Activated naive CD4-positive, alpha-beta T cell treated with anti-CD3 and anti-CD28 coated beads, Interleukin-2, amount 50 U/mL, for 72 hours (primary cell): ENCODE data around the gene ITIH4. TPM values are rescaled to one million over a fixed set of nuclear protein-coding genes. Genes with fewer than 3 reads are reported as not detected.

Experiments
- ATAC-seq, 2 donors: fragments of 150-1000 bp; cut with Tn5 transposase; 2 replicates each; pipeline ENCODE4 v1.10.0; 2021; ENCODE audit warnings: mild to moderate bottlenecking in 2 of 2, moderate library complexity in 2 of 2
- DNase-seq, 2 donors: peaks; one replicate each; pipeline ENCODE4 v3.0.0; 2021 to 2022; ENCODE audit warnings: low spot score in 2 of 2
- H3K27ac Mint-ChIP-seq, 2 donors: one replicate each; pipeline ENCODE4 v1.8.0; 2022; ENCODE audit warnings: mild to moderate bottlenecking in 2 of 2, mixed read lengths in 2 of 2
- H3K36me3 Mint-ChIP-seq, 2 donors: one replicate each; pipeline ENCODE4 v1.8.0; 2022; ENCODE audit warnings: mixed read lengths in 2 of 2
- H3K9me3 Mint-ChIP-seq, 2 donors: one replicate each; pipeline ENCODE4 v1.8.0; 2022; ENCODE audit warnings: mixed read lengths in 2 of 2
- total RNA-seq, 2 donors: library from RNA; stranded (reverse); gene quantifications; one replicate each; pipeline ENCODE4 v1.2.3, GENCODE V29; 2022

The ITIH4 gene
- total RNA-seq, 2 donors from 2014 or later, result 1.5 to 16.5 TPM

DNA sequence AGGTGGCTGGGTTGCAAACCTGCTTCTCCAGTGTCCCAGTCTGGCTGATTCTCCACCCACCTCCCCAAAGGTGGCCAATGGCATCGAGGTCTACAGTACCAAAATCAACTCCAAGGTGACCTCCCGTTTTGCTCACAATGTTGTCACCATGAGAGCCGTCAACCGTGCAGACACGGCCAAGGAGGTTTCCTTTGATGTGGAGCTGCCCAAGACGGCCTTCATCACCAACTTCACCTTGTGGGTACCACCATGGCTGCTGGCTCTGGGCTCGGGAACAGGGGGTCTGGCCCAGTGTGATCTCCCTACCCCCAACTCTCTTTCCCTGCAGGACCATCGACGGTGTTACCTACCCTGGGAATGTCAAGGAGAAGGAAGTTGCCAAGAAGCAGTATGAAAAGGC is 34.1 kb downstream of the ITIH4 start:
- Mint-ChIP-seq H3K27ac (no peak overlapping the region), H3K9me3 (no peaks in the 10 kb centered on the region), H3K36me3 (no peaks in the 10 kb centered on the region)
- DNase-seq (no peak), ATAC-seq (no peak)

DNA sequence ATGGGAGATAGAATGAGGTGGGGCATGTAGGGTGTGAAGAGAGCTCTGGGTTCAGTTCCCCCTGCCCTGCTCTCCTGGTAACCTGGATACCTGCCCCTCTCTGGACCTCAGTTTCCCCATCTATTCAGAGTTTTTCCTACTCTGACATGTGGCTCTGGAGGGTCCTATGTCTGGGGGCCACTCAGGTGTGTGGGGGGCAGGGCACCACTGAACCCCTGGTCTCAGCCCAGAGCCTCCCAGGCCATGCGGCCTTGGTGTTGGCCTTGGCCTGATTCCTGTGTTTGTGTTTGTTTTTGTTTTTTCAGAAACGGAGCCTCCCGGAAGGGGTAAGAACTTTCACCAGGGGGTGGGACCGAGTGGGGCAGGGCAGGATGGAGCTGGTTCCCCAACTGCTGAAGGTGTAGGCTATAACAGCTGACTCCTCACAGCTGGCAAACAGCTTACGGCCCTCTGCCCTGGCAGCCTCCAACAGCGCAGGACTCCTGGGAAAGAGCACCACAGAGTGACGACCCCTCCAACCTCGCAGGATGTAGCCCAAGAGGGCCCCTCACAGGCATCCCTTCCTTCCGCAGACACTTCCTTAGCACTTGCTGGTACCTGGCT is 35.1 kb downstream of the ITIH4 start:
- H3K36me3 Mint-ChIP-seq, result no peaks in the 10 kb centered on the region
- ATAC-seq, result no peak
- H3K9me3 Mint-ChIP-seq, result no peaks in the 10 kb centered on the region
- DNase-seq, result no peak
- H3K27ac Mint-ChIP-seq, result no peak overlapping the region

DNA sequence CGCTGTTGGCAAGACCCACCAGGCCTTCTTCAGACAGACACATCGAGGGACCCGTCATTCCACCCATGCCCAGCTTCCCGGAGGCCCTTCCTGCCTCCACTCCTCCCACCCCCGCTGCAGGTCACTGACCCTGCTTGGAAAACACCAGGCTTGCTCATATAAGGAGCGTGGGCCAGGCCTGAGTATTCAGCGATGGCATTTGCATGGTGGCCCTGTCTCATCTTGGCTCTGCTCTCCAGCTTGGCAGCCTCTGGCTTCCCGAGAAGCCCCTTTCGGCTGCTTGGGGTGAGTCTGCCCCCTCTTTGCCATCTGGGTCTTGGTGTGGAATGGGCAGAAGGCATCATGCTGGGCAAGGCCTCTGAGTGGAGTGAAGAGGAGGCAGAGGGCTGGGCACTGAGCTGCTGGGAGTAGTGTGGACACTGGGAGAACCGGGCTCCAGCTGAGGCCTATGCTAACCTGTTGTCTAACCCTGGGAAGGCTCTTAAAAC is 35.8 kb downstream of the ITIH4 start, which contains the start of gene ITIH3:
Gene ITIH3 (plus strand): TSS at position 185 of the 488 bp plus-strand sequence. CDS start 8 bp downstream, at position 193.
- no peaks in the 10 kb centered on the region for H3K9me3 Mint-ChIP-seq
- H3K36me3 Mint-ChIP-seq, result no peaks in the 10 kb centered on the region
- H3K27ac Mint-ChIP-seq, result no peak within 1 kb of the TSS
- DNase-seq, result no peak
- no peak for ATAC-seq

DNA sequence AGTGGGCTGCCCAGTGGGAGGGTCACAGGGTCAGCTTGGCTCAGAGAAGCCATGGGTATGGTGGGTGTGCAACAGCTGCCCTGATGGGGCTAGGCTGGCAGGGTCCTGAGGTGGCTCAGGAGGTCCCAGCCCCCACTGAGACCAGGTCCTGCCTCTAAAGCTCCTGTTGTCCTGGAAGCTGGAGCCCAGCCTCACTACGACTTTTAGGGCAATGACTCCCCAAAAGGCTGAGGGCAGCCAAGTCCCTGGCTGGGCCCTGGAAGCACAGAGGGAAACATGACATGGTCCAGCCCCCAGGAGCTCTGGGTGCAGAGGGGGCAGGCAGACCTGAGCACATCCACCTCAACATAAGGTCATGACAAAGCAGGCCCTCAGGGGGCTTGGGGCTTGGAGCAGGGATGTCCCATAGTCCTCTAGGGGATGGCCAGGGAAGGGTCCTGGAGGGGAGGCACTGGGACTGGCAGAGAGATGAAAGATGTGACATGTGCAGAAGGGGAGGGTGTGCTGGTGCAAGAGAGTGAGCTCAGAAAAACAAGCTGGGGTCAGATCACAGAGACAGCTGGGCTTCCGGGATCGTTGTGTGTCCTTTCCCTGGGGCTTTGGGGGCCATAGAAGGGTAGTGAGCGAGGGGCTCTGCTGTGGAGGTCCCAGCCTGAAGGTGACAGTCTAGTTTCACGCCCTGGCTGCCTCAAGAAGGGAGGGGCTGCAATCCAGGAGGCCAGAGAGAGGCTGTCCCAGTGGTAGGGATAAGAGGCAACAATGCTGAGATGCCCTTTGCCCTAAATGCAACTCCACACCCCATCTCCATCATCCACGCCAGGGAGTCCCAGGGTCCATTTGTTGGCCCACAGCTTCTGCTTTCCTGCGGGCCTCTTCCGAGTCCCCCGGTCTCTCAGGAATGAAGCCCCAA is 36.5 kb downstream of the ITIH4 start:
- Mint-ChIP-seq H3K9me3 (no peaks in the 10 kb centered on the region), H3K36me3 (no peaks in the 10 kb centered on the region), H3K27ac (no peak overlapping the region)
- ATAC-seq, result no peak
- DNase-seq, result no peak

DNA sequence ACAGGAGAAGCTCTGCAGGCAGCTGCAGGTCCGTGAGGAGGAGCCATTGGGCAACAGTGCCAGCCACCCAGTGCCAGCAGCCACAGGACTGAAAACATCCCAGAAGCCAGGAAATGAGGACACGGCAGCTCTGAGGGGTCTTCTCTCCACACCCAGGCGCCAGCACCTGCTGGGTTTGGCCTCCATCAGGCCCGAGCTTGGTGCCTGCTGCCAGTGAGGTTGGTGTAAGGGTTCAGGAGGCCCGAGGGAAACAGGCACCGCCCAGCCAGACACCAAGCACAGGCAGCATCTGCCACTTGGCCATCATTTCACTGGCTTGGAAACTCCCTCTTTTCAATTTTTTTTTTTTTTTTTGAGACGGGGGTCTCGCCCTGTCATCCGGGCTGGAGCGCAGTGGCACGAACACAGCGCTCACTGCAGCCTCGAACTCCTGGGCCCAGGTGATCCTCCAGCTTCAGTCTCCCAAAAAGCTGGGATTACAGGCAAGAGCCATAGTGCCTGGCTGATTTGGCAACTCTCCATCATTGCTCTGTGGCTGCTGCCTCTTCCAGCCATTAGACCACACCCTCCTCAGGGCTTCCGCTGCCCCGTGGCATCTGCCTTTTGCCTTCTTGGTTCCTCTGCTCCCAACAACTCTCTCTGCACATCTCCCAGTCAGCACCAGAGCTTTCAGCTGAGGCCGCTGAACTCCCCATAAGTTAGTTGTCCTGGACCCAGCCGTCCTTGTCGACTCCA is 37.3 kb downstream of the ITIH4 start:
- no peak overlapping the region for H3K27ac Mint-ChIP-seq
- H3K36me3 Mint-ChIP-seq, result no peaks in the 10 kb centered on the region
- H3K9me3 Mint-ChIP-seq, result no peaks in the 10 kb centered on the region
- no peak for DNase-seq
- no peak for ATAC-seq

DNA sequence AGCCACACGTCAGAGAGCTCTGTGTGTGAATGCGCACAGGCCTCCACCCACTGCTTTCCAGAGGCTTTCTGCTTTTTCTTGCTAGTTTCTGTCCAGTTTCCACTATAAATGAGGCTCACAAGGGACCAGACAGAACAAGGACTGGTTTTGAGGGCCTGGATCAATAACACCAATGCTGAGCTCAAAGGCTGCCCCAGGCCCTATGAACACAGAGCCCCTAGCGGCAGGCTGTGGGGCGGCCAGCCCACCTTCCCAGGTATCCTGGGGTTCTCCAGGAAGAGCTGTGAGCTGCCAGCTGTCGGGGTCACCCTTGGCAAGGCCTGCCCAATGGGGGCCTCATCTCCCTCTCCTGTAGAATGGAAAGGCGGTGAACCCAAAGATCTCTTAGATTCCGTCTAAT is 38.1 kb downstream of the ITIH4 start:
- ATAC-seq, result no peak
- no peak for DNase-seq
- Mint-ChIP-seq H3K27ac (no peak overlapping the region), H3K9me3 (no peaks in the 10 kb centered on the region), H3K36me3 (no peaks in the 10 kb centered on the region)

DNA sequence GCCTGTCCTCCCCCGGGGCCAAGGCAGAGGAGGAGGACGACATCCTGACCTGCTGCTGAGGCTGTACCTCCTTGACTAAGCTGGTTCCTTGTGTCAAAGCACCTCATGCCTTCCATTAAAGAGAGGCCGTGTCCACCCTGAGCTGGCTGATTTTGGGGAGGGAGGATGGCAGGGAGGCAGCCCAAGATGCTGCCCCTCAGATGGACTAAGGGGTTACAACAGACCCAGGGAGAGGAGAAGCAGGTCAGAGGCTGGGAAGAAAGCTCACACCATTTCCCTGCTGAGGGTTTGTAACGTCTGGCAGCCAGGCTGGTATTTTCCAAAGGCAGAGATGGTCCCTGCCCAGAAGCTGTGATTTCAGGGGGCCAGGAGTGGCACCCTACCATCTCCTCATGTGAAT is 38.5 kb downstream of the ITIH4 start:
- Mint-ChIP-seq H3K9me3 (no peaks in the 10 kb centered on the region), H3K27ac (peak overlapping the region in 1 of 2 donors; percentile 50), H3K36me3 (no peaks in the 10 kb centered on the region)
- DNase-seq, result no peak
- no peak for ATAC-seq

DNA sequence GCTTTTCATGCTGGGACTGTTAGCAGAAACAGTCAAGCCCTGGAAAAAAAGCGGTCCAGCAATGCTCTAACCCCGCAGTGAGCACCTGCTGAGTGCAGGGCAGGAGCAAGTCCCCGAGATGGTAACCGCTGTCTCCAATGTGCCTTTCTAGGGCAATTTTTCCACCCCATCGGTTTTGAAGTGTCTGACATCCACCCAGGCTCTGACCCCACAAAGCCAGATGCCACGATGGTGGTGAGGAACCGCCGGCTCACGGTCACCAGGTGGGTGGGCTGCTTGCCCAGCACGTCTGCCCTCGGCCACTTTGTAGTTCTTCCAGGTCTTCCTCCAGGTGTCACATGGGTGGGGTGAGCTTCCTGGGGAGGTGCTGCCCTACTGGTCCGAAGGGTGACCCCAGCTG is 39.1 kb downstream of the ITIH4 start:
- no peak for ATAC-seq
- DNase-seq, result no peak
- H3K36me3 Mint-ChIP-seq, result no peaks in the 10 kb centered on the region
- H3K27ac Mint-ChIP-seq, result no peak overlapping the region
- no peaks in the 10 kb centered on the region for H3K9me3 Mint-ChIP-seq

DNA sequence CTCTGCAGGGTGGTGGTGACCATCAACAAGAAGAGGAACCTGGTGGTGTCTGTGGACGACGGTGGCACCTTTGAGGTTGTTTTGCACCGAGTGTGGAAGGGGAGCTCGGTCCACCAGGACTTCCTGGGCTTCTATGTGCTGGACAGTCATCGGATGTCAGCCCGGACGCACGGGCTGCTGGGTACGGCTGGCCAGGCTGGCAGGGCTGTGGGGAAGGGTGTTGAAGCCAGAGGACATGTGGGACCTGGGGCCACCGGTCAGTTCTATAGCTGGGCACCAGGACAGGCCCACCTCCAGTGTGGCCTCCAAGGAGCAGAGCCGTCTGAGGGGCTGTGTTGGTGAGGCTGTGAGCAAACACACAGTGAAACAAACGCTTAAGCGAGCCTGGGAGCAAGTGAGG is 39.7 kb downstream of the ITIH4 start:
- ATAC-seq (no peak), DNase-seq (no peak)
- no peaks in the 10 kb centered on the region for H3K9me3 Mint-ChIP-seq
- H3K36me3 Mint-ChIP-seq, result no peaks in the 10 kb centered on the region
- no peak overlapping the region for H3K27ac Mint-ChIP-seq

DNA sequence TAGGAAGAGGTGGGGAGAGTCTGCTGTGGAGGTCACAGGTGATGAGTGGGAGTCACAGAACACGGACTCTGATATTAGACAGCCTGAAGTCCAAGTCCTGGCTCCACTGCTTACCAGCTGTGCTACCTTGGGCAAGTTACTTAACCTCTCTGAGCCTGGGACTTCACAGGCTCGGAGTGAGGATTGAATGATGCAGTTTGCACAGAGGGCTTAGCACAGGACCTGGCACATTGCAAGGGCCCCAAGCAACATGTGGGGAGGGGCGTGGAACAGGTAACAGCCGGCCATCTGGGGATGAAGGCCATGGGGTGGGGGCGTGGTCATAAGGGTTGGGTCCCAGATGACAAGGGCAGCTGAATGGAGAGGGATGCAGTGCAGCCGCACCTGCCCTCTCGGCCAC is 40.1 kb downstream of the ITIH4 start:
- no peak for DNase-seq
- Mint-ChIP-seq H3K36me3 (no peaks in the 10 kb centered on the region), H3K9me3 (no peaks in the 10 kb centered on the region), H3K27ac (peak overlapping the region in 1 of 2 donors; percentile 27)
- ATAC-seq, result no peak

DNA sequence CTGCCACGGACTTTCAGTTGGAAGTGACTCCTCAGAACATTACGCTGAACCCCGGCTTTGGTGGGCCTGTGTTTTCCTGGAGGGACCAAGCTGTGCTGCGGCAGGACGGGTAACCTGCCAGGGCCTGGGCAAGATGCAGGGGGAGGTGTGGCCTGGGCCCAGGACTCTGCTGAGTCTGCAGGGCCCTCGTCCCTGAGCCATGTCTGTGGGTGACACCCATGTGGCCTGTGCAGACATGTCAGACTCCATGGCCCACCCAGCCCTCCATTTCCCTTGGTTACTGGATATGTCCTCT is 40.8 kb downstream of the ITIH4 start:
- no peak overlapping the region for H3K27ac Mint-ChIP-seq
- H3K9me3 Mint-ChIP-seq, result no peaks in the 10 kb centered on the region
- DNase-seq (no peak), ATAC-seq (no peak)
- no peaks in the 10 kb centered on the region for H3K36me3 Mint-ChIP-seq

DNA sequence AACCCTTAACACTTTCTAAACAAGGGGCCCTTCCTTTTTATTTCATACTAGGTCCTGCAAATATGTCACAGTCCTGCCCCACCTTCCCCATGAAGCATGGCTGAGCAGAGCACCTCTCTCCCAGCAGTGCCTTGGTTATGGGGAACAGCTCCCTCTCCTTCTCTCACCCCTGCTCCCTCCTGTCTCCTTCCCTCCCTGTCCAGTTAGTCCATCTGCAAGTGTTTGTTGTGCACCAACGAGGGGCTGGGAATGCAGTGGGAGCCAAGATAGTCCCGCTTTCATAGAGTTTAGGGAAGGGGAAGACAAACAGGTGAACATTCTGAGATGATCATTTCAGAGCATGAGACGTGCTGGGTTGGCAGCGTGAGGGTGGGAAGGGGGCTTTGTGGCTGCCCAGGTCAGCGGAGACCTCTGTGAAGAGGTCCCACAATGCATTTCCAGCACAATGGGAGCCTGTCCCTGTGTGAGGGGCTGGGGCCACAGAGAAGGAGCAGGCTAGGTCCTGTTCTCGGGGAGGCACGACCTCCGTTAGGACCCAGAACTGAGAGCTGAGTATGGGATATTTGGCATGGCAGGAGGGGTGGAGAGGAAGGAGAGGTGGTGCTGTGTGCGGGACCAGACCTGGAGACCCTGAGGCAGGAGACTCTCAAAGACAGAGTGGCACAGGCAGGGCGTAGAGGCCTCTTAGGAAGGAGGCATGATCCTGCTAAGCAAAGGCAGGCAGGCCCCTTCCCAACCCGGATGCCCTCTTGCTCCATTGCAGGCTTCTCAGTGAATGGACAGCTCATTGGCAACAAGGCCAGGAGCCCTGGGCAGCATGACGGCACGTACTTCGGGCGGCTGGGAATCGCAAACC is 41.4 kb downstream of the ITIH4 start:
- Mint-ChIP-seq H3K9me3 (no peaks in the 10 kb centered on the region), H3K27ac (peak overlapping the region in 1 of 2 donors; percentile 10), H3K36me3 (no peaks in the 10 kb centered on the region)
- DNase-seq, result no peak
- no peak for ATAC-seq

DNA sequence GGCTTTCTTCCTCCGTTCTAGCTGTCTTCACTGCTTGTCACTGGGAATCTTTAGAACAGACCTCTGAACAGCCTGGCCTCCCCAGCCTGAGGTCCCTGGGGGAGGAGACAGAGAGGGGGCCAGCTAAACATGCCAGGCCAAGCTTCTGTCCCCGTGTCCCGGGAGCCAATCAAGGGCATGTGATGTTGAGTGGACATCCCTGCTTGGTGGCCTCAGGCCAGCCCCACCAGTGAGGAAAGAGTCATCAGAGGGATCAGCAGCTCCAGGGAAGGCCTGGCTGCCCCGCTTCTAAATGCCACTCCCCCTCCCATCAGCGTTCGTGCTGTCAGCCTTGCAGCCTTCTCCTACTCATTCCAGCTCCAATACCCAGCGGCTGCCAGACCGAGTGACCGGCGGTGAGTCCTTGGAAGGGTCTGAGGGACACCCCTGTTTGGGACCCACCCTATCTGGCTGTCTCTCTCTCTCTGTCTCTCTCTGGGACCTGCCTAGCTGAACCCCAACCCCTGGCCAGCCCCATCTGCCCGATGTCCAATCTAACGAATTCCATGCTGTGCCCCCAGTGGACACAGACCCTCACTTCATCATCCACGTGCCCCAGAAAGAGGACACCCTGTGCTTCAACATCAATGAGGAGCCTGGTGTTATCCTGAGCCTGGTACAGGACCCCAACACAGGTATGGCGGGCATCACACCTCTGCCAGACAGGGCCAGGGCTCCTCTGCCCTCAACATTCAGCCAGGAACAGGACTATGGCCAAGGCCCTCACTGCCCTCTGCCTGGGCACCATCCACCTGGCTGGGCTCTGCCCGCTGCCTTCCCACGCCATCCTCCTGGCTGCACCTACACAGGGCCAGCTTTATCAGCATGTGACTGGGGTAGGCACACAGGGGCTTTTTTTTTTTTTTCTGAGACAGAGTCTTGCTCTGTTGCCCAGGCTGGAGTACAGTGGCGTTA is 42.5 kb downstream of the ITIH4 start:
- DNase-seq, result no peak
- ATAC-seq, result no peak
- no peak overlapping the region for H3K27ac Mint-ChIP-seq
- no peaks in the 10 kb centered on the region for H3K9me3 Mint-ChIP-seq
- H3K36me3 Mint-ChIP-seq, result no peaks in the 10 kb centered on the region

DNA sequence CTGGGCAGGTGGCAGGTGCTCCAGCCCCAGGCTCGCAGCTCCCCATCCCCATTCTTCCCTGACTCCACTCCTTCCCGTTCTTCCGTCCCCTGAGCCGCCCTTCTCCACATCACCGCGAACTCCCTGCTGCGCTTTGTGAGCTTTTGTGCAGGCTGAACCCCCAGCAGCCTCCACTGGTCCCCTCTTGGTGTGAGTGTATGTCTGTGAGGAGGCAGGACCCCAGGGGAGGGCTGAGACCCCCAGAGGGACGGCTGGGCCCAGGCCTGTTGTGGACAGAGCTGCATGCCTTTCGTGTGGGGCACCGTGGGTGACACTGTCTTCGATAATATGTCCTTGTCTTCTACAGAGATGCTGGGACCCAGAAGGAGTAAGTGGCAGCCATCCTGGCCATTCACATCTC is 43.2 kb downstream of the ITIH4 start:
- H3K36me3 Mint-ChIP-seq, result no peaks in the 10 kb centered on the region
- peak overlapping the region in 1 of 2 donors; percentile 26 for H3K27ac Mint-ChIP-seq
- no peaks in the 10 kb centered on the region for H3K9me3 Mint-ChIP-seq
- no peak for ATAC-seq
- no peak for DNase-seq

DNA sequence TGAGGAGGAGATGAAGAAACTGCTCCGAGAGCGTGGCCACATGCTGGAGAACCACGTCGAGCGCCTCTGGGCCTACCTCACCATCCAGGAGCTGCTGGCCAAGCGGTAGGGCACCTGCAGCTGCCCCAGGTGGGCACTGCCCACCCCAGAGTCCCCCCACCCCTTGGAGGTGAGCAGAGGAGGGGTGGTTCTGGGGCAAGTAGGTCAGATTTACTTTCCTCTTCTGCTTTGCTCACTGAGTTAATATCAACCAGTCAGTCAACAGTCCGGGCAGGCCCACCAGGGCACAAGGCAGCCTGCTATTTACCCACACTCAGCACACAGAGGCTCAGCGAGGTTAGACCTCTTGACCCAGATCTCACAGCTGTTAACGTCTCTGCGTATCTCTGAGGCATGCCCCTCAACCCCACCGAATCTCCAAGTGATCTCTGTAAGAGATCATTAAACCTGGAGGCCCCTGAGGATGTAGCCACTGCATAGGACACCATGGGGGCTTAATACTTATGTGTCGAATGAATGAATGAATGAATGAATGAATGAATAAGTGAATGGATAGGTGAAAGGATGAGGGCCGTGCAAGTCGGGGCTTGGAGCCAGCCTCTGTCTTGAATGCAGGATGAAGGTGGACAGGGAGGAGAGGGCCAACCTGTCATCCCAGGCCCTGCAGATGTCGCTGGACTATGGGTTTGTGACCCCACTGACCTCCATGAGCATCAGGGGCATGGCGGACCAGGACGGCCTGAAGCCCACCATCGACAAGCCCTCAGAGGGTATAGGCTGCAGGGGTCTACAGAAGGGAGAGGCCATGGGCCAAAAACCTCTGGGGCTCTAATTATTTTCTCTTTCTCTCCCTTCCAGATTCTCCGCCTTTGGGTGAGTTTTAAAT is 43.9 kb downstream of the ITIH4 start:
- Mint-ChIP-seq H3K36me3 (no peaks in the 10 kb centered on the region), H3K27ac (no peak overlapping the region), H3K9me3 (no peaks in the 10 kb centered on the region)
- no peak for ATAC-seq
- no peak for DNase-seq
